Left ventricle myocardium inferior (tissue), 1 donor: ENCODE measurements around the gene BTBD9. TPM values are rescaled to one million over a fixed set of nuclear protein-coding genes. Genes with fewer than 3 reads are reported as not detected.

Source experiments
- DNase-seq: peaks from one replicate; pipeline ENCODE4 v3.0.0-alpha.2; 2020
- H3K27ac ChIP-seq: fragments of 200-600 bp; replicated peaks from 2 replicates; pipeline ENCODE4 v1.8.0; 2021
- H3K27me3 ChIP-seq: fragments of 200-600 bp; 2 replicates; pipeline ENCODE4 v1.8.0; 2021; ENCODE audit warnings: low read depth
- H3K36me3 ChIP-seq: fragments of 200-600 bp; 2 replicates; pipeline ENCODE4 v1.8.0; 2021
- H3K4me1 ChIP-seq: fragments of 200-600 bp; 2 replicates; pipeline ENCODE4 v1.8.0; 2021
- H3K4me3 ChIP-seq: fragments of 200-600 bp; 2 replicates; pipeline ENCODE4 v1.8.0; 2021; ENCODE audit warnings: mild to moderate bottlenecking, moderate library complexity
- H3K9me3 ChIP-seq: fragments of 200-600 bp; replicated peaks from 2 replicates; pipeline ENCODE4 v1.8.0; 2021
- CTCF ChIP-seq: fragments of 200-600 bp; IDR thresholded peaks from 2 replicates; pipeline ENCODE4 v1.8.0; 2021; ENCODE audit warnings: antibody characterized with exemption, mild to moderate bottlenecking, borderline replicate concordance
- intact Hi-C: fragments of 100-400 bp; cut with micrococcal nuclease; formaldehyde crosslinking; loops from one replicate; pipeline ENCODE4 v1.11.0; 2022
- total RNA-seq: library from RNA; stranded (reverse); fragmentation: NEBNext Ultra II Directional; extraction: Animal tissue kit (Norgen Biotek cat#: 25700); gene quantifications from one replicate; pipeline ENCODE4 v1.2.1, GENCODE V29; 2021
- donor health status: DM: no; HTN: yes; CAD: no; lungs with severe emphysema.

BTBD9 gene
- total RNA-seq, 1 donor from 2014 or later: 16.5 TPM

- H3K4me3 ChIP-seq: no peak overlapping the region
- H3K27me3 ChIP-seq: no peaks in the 10 kb centered on the region
- TF ChIP-seq CTCF: no peak
- intact Hi-C loops: no loop called here
- no peak for DNase-seq
- peaks cover 27% of the 10 kb centered on the region for H3K4me1 ChIP-seq
- H3K9me3 ChIP-seq: no peaks in the 10 kb centered on the region
- no peak overlapping the region for H3K27ac ChIP-seq
- H3K36me3 ChIP-seq: no peaks in the 10 kb centered on the region
Observed at GRCh38 chr6:38208028-38208427, 431.7 kb downstream of the BTBD9 start.

GRCh38 chr6:38207375-38207774 is 432.4 kb downstream of the BTBD9 start:
- intact Hi-C loops: no loop called here
- Histone ChIP-seq H3K27me3 (no peaks in the 10 kb centered on the region), H3K36me3 (no peaks in the 10 kb centered on the region), H3K4me3 (no peak overlapping the region), H3K9me3 (no peaks in the 10 kb centered on the region), H3K4me1 (peaks cover 21% of the 10 kb centered on the region), H3K27ac (no peak overlapping the region)
- TF ChIP-seq CTCF: no peak
- DNase-seq: no peak

- intact Hi-C loops: no loop called here
- no peaks in the 10 kb centered on the region for H3K4me1 ChIP-seq
- H3K27ac ChIP-seq: no peak overlapping the region
- no peaks in the 10 kb centered on the region for H3K36me3 ChIP-seq
- no peak for TF ChIP-seq CTCF
- no peak for DNase-seq
- no peak overlapping the region for H3K4me3 ChIP-seq
- H3K9me3 ChIP-seq: no peaks in the 10 kb centered on the region
- no peaks in the 10 kb centered on the region for H3K27me3 ChIP-seq
Observed at GRCh38 chr6:38198219-38198618, 441.5 kb downstream of the BTBD9 start.

- no peaks in the 10 kb centered on the region for H3K27me3 ChIP-seq
- no peaks in the 10 kb centered on the region for H3K36me3 ChIP-seq
- intact Hi-C loops: no loop called here
- no peak overlapping the region for H3K27ac ChIP-seq
- no peak for TF ChIP-seq CTCF
- no peaks in the 10 kb centered on the region for H3K4me1 ChIP-seq
- H3K9me3 ChIP-seq: no peaks in the 10 kb centered on the region
- no peak overlapping the region for H3K4me3 ChIP-seq
- no peak for DNase-seq
Observed at GRCh38 chr6:38195113-38195635, 444.6 kb downstream of the BTBD9 start.

GRCh38 chr6:38194589-38194988 is 445.1 kb downstream of the BTBD9 start:
- Histone ChIP-seq H3K4me3 (no peak overlapping the region), H3K4me1 (no peaks in the 10 kb centered on the region), H3K27me3 (no peaks in the 10 kb centered on the region), H3K27ac (no peak overlapping the region), H3K9me3 (no peaks in the 10 kb centered on the region), H3K36me3 (no peaks in the 10 kb centered on the region)
- intact Hi-C loops: no loop called here
- no peak for TF ChIP-seq CTCF
- no peak for DNase-seq

- Histone ChIP-seq H3K4me3 (no peak overlapping the region), H3K9me3 (no peaks in the 10 kb centered on the region), H3K36me3 (no peaks in the 10 kb centered on the region), H3K27ac (no peak overlapping the region), H3K4me1 (no peaks in the 10 kb centered on the region), H3K27me3 (no peaks in the 10 kb centered on the region)
- DNase-seq: no peak
- intact Hi-C loops: no loop called here
- TF ChIP-seq CTCF: no peak
Observed at GRCh38 chr6:38194282-38194572, 445.5 kb downstream of the BTBD9 start.
